Mesendoderm (in vitro differentiated cells): ENCODE data around the gene AQP9.
"Not testable (repeated sequence)": the region's sequence is repeated elsewhere in the genome, so short reads cannot be mapped to it uniquely, and the experiment has no call there.

Experiments
- DNase-seq: peaks from one replicate; pipeline ENCODE4 v3.0.0; 2013
- H2AK5ac ChIP-seq: 2 replicates; pipeline ENCODE4 v1.6.1; 2013; ENCODE audit warnings: low read length, inconsistent platforms
- H2BK120ac ChIP-seq: 2 replicates; pipeline ENCODE4 v1.6.1; 2013; ENCODE audit warnings: low read depth, mild to moderate bottlenecking, low read length, moderate library complexity, mixed read lengths
- H2BK15ac ChIP-seq: replicated peaks from 2 replicates; pipeline ENCODE4 v1.6.1; 2013; ENCODE audit warnings: low read depth, mild to moderate bottlenecking, moderate library complexity
- H2BK5ac ChIP-seq: 2 replicates; pipeline ENCODE4 v1.6.1; 2013; ENCODE audit warnings: low read length, inconsistent platforms
- H3K18ac ChIP-seq: 2 replicates; pipeline ENCODE4 v1.6.1; 2013; ENCODE audit warnings: mild to moderate bottlenecking, low read length, mixed read lengths
- H3K23ac ChIP-seq: one replicate; pipeline ENCODE4 v1.6.1; 2013; ENCODE audit warnings: low read length
- H3K27ac ChIP-seq: 2 replicates; pipeline ENCODE4 v1.5.1; 2013; ENCODE audit warnings: low read depth, mild to moderate bottlenecking, inconsistent platforms, low read length, moderate library complexity
- H3K27me3 ChIP-seq: 2 replicates; pipeline ENCODE4 v1.6.1; 2013; ENCODE audit warnings: low read length, control low read depth, mild to moderate bottlenecking, inconsistent platforms; ENCODE audit not compliant: insufficient read depth, poor library complexity
- H3K36me3 ChIP-seq: 2 replicates; pipeline ENCODE4 v1.6.1; 2013; ENCODE audit warnings: low read length, inconsistent platforms; ENCODE audit not compliant: control insufficient read depth, insufficient read depth
- H3K4ac ChIP-seq: one replicate; pipeline ENCODE4 v1.6.1; 2013; ENCODE audit warnings: low read depth, mild to moderate bottlenecking, low read length, moderate library complexity
- H3K4me1 ChIP-seq: 2 replicates; pipeline ENCODE4 v1.6.1; 2013; ENCODE audit warnings: low read depth, low read length, inconsistent platforms; ENCODE audit not compliant: control insufficient read depth
- H3K4me2 ChIP-seq: 2 replicates; pipeline ENCODE4 v1.6.1; 2013; ENCODE audit warnings: low read length
- H3K4me3 ChIP-seq: 2 replicates; pipeline ENCODE4 v1.5.1; 2013; ENCODE audit warnings: mild to moderate bottlenecking, low read length
- H3K56ac ChIP-seq: one replicate; pipeline ENCODE4 v1.6.1; 2013; ENCODE audit warnings: low read length
- H3K79me1 ChIP-seq: 2 replicates; pipeline ENCODE4 v1.6.1; 2013; ENCODE audit warnings: low read length, inconsistent platforms
- H3K79me2 ChIP-seq: 2 replicates; pipeline ENCODE4 v1.6.1; 2013; ENCODE audit warnings: mild to moderate bottlenecking, low read length; ENCODE audit not compliant: control insufficient read depth, insufficient read depth
- H3K9ac ChIP-seq: 2 replicates; pipeline ENCODE4 v1.6.1; 2013; ENCODE audit warnings: low read length, inconsistent platforms
- H4K5ac ChIP-seq: one replicate; pipeline ENCODE4 v1.6.1; 2013; ENCODE audit warnings: low read length
- H4K8ac ChIP-seq: one replicate; pipeline ENCODE4 v1.6.1; 2013; ENCODE audit warnings: low read depth, mild to moderate bottlenecking, control low read depth, low read length, moderate library complexity
- WGBS: extraction: QIAGEN DNeasy Blood & Tissue Kit; methylation state at CpG from one replicate; pipeline ENCODE4 v1.1.7; 2013; ENCODE audit warnings: low lambda C conversion rate, missing lambda C conversion rate; ENCODE audit not compliant: insufficient coverage; ENCODE audit errors: extremely low coverage; 5-methylcytosine and 5-hydroxymethylcytosine counted together

AQP9 gene

DNA sequence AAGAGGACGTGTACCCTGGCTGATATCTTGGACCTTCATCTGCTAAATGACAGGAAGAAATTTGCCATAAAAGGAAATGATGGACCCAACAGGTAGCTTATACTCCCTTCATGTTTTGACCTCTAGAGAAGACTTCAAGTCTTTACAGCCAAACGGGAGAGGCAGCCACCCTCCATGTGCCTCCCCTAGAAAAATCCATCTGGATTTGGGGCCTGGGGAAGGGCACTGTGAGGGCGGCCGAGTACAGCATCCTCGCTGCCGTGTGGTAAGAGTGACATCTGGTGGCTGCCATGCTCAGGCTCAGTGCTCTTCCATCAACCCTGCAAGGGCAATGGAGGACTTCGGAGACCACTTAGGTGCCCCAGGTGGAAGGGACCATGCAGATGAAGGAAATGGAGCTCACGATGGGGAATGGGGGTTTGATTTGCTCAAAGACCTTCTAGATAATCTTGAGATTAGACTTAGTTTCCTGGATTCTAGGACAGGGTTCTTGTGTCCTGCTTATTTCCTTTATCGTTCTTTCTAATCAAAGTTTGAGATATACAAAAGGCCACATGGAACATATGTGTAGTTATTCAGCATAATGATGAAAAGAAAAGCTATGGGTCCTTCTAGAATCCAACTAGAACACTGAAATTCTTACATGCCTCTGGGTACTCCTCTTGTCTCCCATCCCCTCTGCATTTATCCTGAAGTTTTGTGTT is 44.4 kb downstream of the AQP9 start:
- Histone ChIP-seq H3K4me1 (peaks cover 2% of the 10 kb centered on the region), H3K18ac (no peak overlapping the region), H2BK120ac (no peak overlapping the region), H3K9ac (no peak overlapping the region), H4K8ac (no peak overlapping the region), H3K36me3 (no peaks in the 10 kb centered on the region), H3K27me3 (no peaks in the 10 kb centered on the region), H3K27ac (no peak overlapping the region), H3K4me3 (no peak overlapping the region), H4K5ac (no peak overlapping the region), H3K4ac (no peak overlapping the region), H3K56ac (no peak overlapping the region), H2BK5ac (no peak overlapping the region), H3K79me1 (no peaks in the 10 kb centered on the region), H3K23ac (no peak overlapping the region), H3K4me2 (no peak overlapping the region), H2AK5ac (no peak overlapping the region), H2BK15ac (no peak overlapping the region), H3K79me2 (no peaks in the 10 kb centered on the region)
- DNase-seq = peak; percentile 75
- no CpG with 5 or more reads among the region's 9 CpGs for WGBS

GRCh38 chr15:58185439-58185838 is 47.3 kb downstream of the AQP9 start:
- Histone ChIP-seq H3K4me2 (no peak overlapping the region), H3K18ac (no peak overlapping the region), H3K79me2 (no peaks in the 10 kb centered on the region), H3K9ac (no peak overlapping the region), H3K4ac (no peak overlapping the region), H3K27me3 (no peaks in the 10 kb centered on the region), H3K4me1 (peaks cover 2% of the 10 kb centered on the region), H4K5ac (no peak overlapping the region), H3K27ac (no peak overlapping the region), H2AK5ac (no peak overlapping the region), H3K4me3 (no peak overlapping the region), H2BK15ac (no peak overlapping the region), H3K56ac (no peak overlapping the region), H3K36me3 (no peaks in the 10 kb centered on the region), H2BK120ac (no peak overlapping the region), H3K23ac (no peak overlapping the region), H2BK5ac (no peak overlapping the region), H3K79me1 (no peaks in the 10 kb centered on the region), H4K8ac (no peak overlapping the region)
- DNase-seq = peak; percentile 36
- WGBS = no CpG with 5 or more reads among the region's 1 CpG

DNA sequence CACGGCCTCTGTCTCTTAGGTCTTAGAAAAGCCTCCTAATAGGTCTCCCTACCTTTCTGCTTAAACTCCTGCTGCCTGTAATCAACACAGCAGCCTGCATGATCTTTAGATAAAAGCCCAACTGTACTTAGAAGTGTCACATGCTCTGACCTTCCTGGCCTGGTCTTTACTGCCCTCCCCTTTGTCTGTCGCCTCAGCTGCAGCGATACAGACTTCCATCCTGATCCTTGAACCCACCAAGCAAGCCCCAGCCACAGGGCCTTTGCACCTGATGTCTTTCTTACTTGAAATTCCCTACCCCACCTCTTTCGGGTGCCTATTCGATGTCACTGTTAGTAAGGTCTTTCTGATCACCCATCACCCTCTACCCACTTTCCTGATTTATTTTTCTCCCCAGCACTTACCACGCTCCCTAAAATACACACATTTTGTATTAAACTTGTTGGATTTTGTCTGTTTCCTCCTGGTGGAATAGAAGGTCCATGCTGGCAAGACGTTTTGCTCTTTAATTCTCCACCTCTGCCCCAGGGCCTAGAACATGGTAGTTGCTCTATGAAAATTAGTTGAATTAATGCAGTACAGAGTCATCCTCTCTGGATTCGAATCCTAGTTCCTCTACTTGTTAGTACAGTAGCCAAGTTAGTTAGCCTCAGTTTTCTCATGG is 51.1 kb downstream of the AQP9 start:
- Histone ChIP-seq H2BK5ac (no peak overlapping the region), H3K27ac (no peak overlapping the region), H3K4me1 (peaks cover 2% of the 10 kb centered on the region), H2BK120ac (no peak overlapping the region), H3K56ac (no peak overlapping the region), H3K9ac (no peak overlapping the region), H2BK15ac (no peak overlapping the region), H3K27me3 (no peaks in the 10 kb centered on the region), H3K36me3 (no peaks in the 10 kb centered on the region), H3K4ac (no peak overlapping the region), H3K79me1 (no peaks in the 10 kb centered on the region), H2AK5ac (no peak overlapping the region), H3K18ac (no peak overlapping the region), H3K23ac (no peak overlapping the region), H3K4me3 (no peak overlapping the region), H4K5ac (no peak overlapping the region), H3K79me2 (no peaks in the 10 kb centered on the region), H4K8ac (no peak overlapping the region), H3K4me2 (no peak overlapping the region)
- WGBS = no CpG with 5 or more reads among the region's 8 CpGs
- peak; percentile 77 for DNase-seq

GRCh38 chr15:58190419-58190818 is 52.2 kb downstream of the AQP9 start:
- 100% methylated on average over 1 of the region's 4 CpGs for WGBS

GRCh38 chr15:58193636-58194035 is 55.5 kb downstream of the AQP9 start:
- DNase-seq, H3K36me3 ChIP-seq, H3K4me3 ChIP-seq, H2BK15ac ChIP-seq, H3K56ac ChIP-seq, H4K5ac ChIP-seq, H2BK120ac ChIP-seq, H2AK5ac ChIP-seq, H3K18ac ChIP-seq, H3K27me3 ChIP-seq, H3K79me2 ChIP-seq, H3K4me1 ChIP-seq, H3K27ac ChIP-seq, H3K4me2 ChIP-seq, H3K79me1 ChIP-seq, H3K9ac ChIP-seq, H3K23ac ChIP-seq, H2BK5ac ChIP-seq, H3K4ac ChIP-seq, H4K8ac ChIP-seq: not testable (repeated sequence)
- WGBS = no CpG with 5 or more reads among the region's 9 CpGs

More at GRCh38 chr15:58190419-58190818, 52.2 kb downstream of the AQP9 start:
- Histone ChIP-seq H2BK120ac (no peak overlapping the region), H4K8ac (no peak overlapping the region), H3K79me1 (no peaks in the 10 kb centered on the region), H3K36me3 (no peaks in the 10 kb centered on the region), H3K9ac (no peak overlapping the region), H3K4me1 (peaks cover 2% of the 10 kb centered on the region), H3K23ac (no peak overlapping the region), H2AK5ac (no peak overlapping the region), H2BK15ac (no peak overlapping the region), H3K79me2 (no peaks in the 10 kb centered on the region), H3K27me3 (no peaks in the 10 kb centered on the region), H3K4me3 (no peak overlapping the region), H3K4ac (no peak overlapping the region), H2BK5ac (no peak overlapping the region), H3K18ac (no peak overlapping the region), H3K4me2 (no peak overlapping the region), H3K56ac (no peak overlapping the region), H3K27ac (no peak overlapping the region), H4K5ac (no peak overlapping the region)
- no peak for DNase-seq
